Spleen (tissue), 7 donors: ENCODE results near the gene VSIG8.

Experiments
- CTCF ChIP-seq, 11 experiments: fragments of 200-600 bp in 7 of 11; fragments of 450-650 bp in 4 of 11; sonication (generic) in 4 of 11; IDR thresholded peaks in 8 of 11; conservative IDR thresholded peaks in 3 of 11; 1 replicate in 7 of 11; 2 replicates in 4 of 11; pipeline versions ENCODE4 v1.4.0 to v1.8.0; 2016 to 2021; ENCODE audit warnings: antibody characterized with exemption in 11 of 11, inconsistent platforms in 4 of 11, mild to moderate bottlenecking in 1 of 11
- POLR2A ChIP-seq, 3 donors: fragments of 450-650 bp; IDR thresholded peaks; one replicate each; pipeline ENCODE4 v1.5.1; 2017; ENCODE audit warnings: antibody characterized with exemption in 3 of 3, mild to moderate bottlenecking in 1 of 3
- donor health status: DM: no; HTN: no; CAD: no; lungs with moderate emphysema.
- donor health status: DM: no; HTN: no; CAD: no.
- donor health status: DM: no; HTN: no; CAD: no.

GRCh38 chr1:159891275-159892157 lies 29.1 kb upstream of the VSIG8 start:
- TF ChIP-seq CTCF (IDR thresholded peaks at IDR 0.05 in 8 of 11, conservative IDR thresholded peaks at IDR 0.05 in 3 of 11) (peak; percentile 93 to 100 (median 96)), POLR2A (IDR thresholded peaks at IDR 0.05) (no peak)
